Activated CD4-positive, CD25-positive, alpha-beta regulatory T cell (primary cell): Measurements from ENCODE around the gene DBN1.

Source experiments
- DNase-seq, 4 experiments: peaks; one replicate each; lab custom pipeline; 2025; lab: John Stamatoyannopoulos, UW

DBN1 gene

GRCh38 chr5:177472460-177473442 is 683 bp downstream of the DBN1 start:
- no peak for DNase-seq

- no peak for DNase-seq
Measured at GRCh38 chr5:177471610-177472356, 1.7 kb downstream of the DBN1 start.

GRCh38 chr5:177470759-177471536 is 2.5 kb downstream of the DBN1 start:
- DNase-seq = no peak

GRCh38 chr5:177469750-177470525 is 3.5 kb downstream of the DBN1 start:
- DNase-seq = no peak

GRCh38 chr5:177468685-177469628 is 4.5 kb downstream of the DBN1 start:
- DNase-seq = no peak

GRCh38 chr5:177468329-177468684 is 5.1 kb downstream of the DBN1 start:
- no peak for DNase-seq

- no peak for DNase-seq
Measured at GRCh38 chr5:177467436-177467835, 6.0 kb downstream of the DBN1 start.

GRCh38 chr5:177466861-177467260 is 6.6 kb downstream of the DBN1 start:
- no peak for DNase-seq

- DNase-seq = no peak
Measured at GRCh38 chr5:177465044-177465443, 8.4 kb downstream of the DBN1 start.

GRCh38 chr5:177462021-177462670 is 11.3 kb downstream of the DBN1 start:
- DNase-seq = no peak

- no peak for DNase-seq
Measured at GRCh38 chr5:177459819-177460628, 13.4 kb downstream of the DBN1 start.

- no peak for DNase-seq
Measured at GRCh38 chr5:177459357-177459756, 14.1 kb downstream of the DBN1 start.

GRCh38 chr5:177458912-177459350 is 14.5 kb downstream of the DBN1 start:
- no peak for DNase-seq

GRCh38 chr5:177457852-177458681 is 15.4 kb downstream of the DBN1 start:
- DNase-seq = no peak

- no peak for DNase-seq
Measured at GRCh38 chr5:177456976-177457851, 16.2 kb downstream of the DBN1 start.

- no peak for DNase-seq
Measured at GRCh38 chr5:177456591-177456964, 16.9 kb downstream of the DBN1 start.
